NCI-H1048 (cell line): Measurements from ENCODE around the gene NGDN.
A peak's percentile ranks its signal among the peaks of the same experiment; 100 is the strongest.

Experiments used
- DNase-seq: peaks from one replicate; lab custom pipeline; 2025; lab: John Stamatoyannopoulos, UW

The NGDN gene

DNA sequence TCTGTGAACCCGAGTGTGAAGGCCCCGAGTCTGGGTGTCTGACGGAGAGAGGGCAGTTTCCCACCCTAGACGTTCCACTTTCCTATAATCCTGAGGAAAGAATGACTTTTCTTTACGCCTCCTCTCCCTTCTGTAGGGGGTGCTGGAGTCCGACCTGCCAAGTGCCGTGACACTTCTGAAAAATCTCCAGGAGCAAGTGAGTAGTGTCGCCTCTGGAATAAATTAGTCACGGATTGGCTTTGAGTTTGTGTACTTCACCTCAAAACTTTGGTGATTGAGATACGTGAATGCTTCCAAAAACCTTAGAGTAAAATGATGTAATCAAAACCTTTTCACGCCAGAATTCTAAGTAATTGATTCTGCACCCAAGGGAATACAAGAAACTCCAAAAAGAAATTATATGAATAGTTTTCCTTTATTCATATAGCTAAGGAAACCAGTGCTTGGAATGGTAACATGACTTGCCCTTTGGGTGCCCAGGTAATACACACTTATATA, 452 bp downstream of the NGDN start:
- DNase-seq: no peak

DNA sequence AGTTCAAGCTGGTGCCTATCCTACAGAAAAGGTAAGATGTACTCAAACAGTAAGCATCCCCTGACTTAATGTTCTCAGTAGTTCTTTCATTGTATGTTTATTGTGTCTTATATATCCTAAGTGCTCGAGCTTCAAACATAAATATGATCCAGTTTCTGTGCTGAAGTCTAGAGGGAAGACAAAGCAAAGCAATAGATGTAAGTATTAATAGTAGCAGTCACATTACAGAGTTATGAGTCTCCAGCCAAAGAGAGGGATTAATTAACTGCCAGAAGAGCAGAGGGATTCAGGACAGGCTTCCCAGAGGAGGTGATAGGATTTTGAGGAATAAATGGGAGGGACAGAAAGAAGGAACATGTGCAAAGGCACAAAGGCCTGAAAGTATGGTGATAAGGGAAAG, 1.4 kb downstream of the NGDN start:
- DNase-seq: no peak

DNA sequence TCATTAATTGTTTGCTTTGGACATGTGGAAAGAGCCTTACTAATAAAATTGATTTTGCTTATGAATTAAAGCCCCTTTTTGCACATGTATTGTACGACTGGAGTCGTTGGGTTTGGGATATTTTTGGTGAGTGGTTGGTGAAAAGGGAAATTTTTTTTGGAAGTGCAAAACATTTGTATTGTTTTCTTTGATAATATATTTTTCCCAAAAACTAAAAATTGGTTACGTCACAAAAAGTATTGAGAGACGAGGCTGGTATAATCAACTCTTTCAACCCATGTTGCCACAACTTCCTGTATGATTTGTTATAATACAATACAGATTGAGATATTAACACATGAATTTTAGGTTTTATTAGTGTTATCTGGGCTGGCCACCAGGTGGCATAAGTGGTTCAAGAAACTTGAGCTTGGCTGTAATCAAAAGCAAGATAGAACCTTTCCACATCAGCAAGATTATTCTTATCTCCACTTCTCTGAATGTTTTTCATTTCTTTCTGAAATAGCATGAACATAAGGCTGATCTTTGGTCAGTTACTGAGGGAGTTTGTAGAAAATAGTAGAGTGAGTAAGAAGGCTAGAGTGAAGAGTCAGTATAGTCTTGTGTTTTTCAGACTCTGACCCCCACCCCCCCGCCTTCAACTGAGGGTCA, 8.7 kb downstream of the NGDN start:
- DNase-seq: peak; percentile 56

DNA sequence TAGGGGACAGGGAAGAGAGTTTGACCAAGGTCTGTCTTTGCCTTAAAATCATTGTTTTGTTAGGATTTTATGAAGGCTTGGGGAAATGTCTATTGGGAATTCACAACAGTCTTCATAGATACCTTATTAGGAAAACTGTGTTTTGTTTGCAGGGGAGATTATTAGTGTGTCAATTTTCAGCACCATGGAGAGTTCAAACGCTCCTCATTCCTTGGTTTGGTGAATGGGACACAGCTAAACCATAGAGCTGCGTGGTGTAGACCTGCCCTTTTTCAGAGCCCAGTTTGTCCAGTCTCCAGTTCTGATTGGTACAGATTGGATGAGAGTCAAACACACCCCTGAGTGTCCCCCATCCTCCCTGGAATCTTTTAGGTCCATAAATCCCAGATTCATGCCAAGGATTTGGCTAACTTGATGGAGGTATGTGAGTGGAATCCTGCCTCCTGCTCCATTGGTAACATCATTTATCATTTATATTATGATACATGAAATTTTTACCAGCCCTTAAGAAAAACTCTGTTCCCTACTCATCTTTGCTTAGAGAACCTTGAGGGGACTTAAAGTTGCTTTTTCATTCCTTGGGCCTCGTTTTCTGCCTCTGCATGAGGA, 12.0 kb downstream of the NGDN start:
- peak; percentile 34 for DNase-seq

DNA sequence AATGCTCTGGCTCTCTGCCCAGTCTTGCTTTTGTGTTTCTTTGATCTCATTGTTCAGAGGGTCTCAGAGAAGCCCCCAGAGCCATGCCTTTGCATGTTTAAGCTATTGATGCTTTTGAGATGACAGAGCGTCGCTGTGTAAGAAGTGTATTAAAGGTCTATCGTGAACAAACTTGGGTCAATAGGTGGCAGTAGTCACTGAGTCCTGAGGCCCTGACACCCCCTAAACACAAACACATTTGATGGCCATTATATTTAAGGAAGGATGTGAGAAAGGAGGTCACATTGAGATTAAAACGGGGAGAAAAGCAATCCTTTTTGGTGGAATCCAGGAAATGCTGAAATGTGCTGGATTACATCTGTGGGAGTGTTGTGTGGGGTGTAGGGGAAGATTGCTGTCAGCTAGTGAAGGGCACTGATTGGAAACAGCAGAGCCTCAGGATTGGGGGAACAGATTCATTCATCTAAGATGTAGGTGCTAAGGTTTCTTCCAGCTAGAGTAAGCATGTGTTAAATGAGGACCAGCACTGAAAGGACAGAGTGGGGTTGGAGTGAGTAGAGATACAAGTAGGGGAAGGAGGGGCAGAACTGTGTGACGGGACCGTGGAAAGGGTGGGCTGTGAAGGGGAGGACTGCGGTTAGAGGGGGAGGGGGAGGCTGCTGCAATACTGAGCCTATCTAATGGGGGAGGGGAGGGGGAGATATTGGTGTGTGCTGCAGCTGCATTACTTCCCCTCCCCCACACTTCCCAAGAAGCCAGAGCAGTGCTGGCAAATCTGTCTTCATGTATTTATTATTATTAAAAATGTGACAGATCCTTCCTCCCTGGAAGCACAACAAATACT, 12.7 kb downstream of the NGDN start:
- no peak for DNase-seq

DNA sequence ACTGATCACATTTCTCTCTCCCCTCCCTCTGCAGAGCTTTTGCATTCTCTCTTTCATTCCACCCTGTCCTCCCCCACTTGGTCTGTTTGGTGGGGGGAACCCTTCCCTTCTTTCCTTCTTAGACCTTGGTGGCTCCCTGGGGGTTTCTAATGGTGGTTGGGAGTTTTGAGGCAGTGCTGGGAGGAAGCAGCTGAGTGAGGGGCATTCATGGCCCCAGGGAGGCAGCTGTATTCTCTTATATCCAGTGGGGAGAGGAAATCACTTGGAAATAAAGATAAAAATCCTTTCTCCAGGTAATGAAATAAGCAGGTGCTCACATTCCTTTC, 13.3 kb downstream of the NGDN start:
- DNase-seq: no peak

DNA sequence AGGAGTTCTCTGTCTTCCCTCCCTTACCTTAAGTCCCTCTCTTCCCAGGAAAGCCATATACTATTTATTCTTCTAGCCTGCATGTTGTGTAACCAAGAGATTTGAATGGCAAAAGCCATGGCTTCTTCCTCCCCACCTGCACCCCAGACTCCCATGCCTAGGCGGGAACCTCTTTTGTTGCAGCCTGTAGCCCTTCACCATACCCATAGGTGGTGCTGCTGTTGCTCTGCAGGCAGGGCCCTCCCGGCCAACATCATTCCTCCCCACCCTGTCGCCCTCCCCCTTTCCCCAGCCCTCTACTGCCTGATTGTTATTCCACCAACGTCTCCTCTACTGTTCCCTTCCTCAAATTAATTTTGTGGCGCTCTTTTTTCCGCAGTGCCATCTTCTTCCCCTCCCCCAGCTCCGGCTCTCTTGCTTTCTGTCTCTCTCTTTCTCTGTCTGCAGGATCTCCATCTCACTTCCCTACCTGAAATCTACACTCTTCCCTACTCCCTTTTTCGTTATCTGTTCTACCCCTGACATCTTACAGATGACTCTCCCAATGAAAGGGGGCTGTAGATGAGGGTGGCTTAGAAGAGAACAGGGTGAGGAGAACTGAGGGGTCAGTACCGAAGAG, 13.8 kb downstream of the NGDN start:
- no peak for DNase-seq

DNA sequence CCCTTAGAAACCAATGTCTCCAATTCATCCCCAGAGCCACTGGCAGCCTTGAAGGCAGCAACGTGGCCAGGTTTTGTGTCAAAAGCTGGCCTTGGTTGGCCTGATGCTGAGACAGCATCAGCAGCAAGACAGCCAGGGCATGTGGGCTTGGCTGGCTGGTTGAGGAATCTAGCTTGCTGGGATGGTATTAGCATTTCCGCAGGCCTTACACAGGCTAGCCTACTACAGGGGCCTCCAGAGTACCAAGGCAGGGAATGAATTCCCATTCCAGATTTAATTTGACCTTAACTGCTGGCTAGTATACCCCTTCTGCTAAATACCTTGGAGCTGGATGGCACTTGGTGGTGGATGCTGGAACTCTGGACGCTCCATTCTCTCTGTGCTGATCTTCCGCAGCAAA, 15.8 kb downstream of the NGDN start:
- DNase-seq: no peak

DNA sequence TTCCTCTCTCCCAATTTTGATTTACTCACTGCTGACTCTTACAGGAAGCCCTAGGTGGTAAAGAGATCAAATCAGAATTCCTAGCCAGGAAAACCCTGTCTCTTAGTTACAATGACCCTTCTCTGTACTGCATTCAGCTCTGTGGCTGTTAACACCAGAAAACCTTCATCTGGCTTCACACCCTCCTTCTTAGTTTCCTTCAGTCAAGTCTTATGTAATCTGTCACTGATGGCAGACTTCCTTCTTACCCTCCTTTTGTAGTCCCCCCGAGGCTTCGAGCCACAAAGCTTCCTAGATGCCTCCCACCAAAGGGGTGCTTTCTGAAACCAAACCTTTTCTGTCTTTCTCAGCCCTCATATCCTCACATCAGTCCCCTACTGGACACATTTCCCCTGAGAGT, 16.5 kb downstream of the NGDN start:
- DNase-seq: no peak

DNA sequence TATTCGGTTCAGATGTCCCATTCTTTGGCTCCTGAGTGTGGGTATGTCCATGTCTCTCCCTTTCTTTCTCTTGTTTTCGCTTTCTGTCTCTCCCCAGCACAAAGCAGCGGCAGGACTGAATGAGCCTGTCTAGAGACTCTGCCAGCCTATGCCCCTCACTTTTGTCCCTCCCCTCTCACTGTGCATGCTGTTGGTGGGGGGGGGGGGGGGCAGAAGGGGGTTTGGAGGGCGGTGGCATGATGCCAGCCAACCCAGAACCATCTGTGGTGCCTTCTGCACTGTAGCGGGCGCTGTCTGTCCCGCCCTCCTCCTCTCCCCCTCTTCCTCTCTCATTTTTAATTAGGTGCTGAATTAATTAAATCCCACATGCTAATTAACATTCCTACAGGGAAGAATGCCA, 17.7 kb downstream of the NGDN start:
- no peak for DNase-seq

DNA sequence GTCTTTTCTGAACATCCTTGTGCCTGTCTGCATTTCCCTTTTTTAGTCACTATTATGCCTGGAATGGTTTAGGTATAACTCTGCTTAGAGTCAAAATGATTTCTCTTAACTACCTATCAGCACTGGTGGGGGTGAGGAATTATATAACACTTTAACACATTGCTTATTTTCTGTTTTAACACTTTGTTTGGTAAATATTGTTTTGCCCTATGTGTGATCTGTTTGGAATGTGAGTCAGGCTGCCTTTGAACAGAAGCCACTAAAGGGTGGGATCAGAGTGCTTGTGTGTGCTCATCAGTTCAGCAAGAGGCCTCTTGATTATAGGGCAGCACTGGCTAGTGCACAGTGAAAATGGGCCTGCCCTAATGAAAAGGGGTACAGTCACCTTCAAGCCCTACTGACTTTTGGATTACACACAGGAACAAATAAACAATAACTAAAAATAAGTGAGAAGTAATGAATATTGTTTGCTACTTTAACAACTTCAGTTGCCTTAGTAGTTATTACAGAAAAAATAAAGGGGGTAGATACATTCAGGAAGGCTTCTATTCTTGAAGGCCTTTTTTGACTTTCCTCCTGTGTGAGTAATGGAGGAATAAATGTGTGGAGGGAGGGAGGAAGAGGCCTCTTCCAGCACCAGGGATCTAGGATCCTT, 23.2 kb downstream of the NGDN start:
- DNase-seq: no peak

DNA sequence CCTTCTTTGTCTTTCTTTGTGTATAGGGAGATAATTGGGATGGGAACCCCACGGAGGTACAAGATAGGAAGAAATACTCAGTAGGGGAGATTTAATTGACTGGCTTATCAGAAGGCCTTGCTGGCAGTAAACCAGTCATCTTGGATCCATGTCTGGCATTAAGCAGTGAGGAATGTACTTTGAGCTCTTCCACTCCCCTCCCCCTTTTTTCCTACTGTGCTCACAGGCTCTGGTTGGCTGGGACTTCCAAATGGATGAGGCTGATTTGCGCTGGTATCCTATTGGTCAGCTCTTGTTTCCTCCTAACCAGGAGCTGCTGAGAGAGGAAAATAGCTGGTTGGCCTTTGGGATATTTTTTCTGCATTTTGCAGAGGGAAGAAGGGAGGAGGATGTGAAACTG, 24.7 kb downstream of the NGDN start:
- DNase-seq: no peak

DNA sequence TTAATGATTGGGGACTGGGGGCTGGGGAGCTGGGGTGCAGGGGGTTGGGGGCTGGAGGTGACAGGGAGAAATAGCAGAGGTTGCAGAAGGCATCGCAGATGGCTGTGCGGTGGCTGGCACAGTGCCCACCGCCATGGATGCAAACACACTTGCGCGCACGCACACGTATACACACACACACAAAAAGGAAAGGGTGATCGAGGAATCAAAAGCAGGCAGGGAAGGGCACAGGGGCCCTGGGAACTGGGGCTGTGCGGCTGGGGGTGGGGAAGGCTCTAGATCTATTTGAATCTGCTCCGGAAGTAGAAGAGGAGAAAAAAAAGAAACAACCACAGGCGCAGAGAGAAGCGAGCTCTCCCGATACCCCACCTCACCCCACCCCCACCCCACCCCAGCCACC, 42.7 kb downstream of the NGDN start:
- DNase-seq: no peak

DNA sequence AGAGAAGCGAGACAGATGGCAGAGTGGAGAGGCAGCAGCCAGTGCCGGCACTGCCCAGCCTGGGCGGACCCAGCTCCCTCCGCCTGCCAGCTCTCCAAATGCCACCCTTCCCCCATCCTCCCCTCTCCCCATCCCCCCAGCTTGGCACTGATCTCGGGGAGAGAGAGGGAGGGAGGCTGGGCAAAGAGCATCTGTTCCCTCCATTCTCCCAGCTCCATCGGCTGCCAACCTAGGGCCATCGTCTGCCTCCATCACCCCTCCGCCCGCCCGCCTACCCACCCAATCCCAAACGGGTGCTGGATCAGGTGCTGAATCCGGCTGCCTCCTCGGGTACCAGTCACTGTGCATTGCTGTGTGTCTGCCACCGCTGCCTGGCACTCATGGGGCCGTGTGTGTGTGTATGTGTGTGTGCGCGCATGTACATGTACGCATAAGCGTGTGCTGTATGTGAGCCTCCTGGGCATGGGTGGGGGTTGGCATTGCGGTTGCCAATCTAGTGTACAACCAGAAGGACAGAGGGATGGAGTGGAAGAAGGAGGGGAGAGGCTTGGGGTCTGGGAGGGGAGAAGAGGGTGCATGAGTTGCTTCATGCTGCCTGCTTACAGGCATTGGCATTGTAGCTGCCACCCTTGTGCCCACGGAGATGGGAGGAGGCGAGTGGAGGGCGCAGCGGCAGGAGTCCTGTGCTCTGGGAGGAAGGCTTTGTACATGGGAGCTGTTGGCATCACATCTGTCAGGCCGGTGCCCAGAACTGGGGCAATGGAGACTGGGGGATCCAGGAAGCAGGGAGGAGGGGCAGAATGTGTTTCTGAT, 43.7 kb downstream of the NGDN start:
- no peak for DNase-seq

DNA sequence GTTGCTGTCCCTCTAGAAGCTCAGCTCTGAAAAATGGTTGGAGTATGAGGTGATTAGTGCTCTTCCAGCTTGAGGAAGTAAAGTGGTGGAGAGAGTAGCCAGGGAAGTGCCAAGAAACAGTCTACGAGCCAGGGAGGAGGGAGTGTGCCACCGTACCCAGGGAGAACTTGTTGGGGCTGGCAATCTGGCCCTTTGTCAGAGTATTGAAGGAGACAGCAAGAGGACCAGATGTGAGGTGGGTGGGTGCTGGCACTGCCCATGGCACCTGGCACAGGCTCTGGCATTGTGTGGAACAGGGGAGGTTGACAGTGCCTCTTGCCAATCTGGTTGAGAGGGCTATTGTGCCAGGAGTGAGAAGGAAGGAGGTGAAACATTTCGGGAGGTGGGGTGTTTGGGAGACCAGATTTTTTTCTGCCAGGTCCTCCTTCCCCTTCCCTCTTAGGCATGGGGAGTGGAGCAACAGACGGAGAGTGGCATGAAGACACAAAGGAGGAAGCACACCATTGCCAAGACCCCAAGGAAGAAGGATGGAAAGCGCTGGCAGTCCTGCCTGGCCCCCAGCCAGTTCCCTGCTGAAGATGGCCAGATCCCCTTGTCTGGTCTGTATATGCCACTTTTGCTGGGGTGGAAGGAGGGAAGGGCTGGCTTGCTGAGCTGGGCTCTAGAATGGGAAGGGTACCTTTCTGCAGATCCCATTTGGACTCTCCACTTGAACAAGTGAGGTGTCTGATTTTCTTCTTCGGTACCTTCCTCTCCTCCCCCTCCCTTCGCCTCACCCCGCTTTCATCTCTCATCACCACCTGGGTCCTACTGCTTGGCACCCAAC, 44.5 kb downstream of the NGDN start:
- no peak for DNase-seq

DNA sequence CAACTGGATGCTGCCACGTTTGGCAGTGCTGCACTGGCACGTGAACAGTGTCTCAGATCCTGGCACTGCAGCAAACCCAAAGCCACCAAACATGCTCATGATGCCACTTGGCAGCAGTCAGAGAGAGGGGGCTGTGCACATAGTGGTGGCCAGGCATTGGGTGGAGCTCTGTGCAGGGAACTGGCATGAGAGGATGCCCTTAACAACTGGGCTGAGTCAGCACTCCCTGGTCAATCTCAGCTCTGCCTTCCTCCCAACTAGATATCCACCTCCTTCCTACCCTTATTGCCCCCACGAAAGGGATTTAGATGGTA, 45.1 kb downstream of the NGDN start:
- DNase-seq: no peak

DNA sequence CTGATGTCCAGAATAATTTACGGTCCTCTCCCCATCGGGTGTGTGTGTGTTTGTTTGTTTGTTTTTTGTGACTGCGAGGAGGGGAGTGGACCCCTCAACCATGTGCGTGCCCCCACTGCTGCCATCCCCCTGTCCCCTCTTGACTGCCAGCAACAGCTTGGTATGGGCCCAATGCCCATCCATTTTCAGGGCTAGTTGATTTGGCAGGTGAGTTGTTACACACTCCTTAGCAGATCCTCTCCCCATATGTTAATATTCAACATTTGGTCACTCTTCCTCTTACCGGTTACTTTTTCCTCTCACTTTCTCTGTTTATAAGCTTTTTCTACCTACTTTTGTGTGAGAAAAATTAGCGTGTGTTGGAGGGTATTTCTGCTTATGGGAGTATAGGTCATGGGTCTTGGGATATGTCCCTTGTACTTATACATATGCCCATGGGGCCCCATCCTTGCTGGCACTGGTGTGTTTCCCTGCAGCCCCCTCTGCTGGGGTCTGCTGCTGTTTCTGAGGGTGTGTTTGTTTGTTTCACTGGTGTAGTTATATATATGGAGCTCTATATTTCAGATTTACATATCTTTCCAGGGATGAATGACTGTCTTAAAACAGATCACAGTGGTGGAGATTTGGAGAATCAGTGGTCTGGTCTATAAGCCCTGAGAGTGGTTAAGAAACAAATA, 48.3 kb downstream of the NGDN start:
- DNase-seq: no peak

DNA sequence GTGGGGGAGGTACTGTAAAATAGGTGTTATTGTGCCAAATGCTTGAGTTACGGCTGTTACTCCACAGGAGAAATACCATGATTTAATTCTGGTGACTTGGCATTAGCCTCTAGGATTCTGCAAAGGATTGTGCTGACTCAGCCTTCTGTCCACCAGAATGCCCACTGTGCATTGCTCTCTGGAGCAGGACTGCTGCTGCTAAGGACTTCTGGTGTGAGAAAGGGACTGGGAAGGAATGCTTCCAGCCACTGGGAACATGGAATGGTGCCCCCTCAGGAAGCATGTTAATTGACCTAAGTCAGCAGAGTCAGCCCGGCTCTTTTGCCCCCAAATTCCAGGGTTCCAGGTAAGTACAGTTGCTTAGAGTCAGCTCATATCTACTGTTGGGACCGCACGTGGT, 49.2 kb downstream of the NGDN start:
- DNase-seq: no peak

DNA sequence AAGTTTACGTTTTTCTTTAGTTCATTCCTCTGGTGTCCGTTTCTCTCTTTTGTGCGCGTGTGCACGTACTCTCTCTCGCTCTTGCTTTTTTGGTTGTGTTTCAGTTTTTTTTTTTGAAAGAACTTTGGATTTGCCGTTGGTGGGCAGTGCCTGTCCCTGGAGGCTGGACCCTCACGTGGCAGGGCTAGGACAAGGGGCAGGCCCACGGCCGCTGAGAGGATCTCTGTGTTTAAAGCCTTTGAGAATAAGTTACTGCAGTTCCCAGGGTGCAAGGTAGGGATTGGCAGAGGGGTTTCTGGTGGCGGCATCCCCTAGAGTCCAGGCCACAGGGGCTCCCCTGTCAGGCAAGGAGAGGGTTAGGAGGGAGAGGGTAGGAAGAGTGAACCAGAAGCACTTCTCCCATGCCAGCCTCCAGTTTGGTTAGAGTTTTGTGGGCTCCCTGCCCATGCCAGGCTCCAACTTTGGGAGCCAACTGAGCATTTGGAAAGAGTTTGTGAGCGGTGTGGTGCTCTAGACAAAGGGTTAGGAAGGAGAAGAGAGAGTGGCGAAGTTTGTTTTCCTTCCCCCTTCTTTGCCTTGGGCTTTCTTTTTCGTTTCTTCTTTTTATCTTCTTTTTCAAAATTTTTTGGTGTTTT, 51.5 kb downstream of the NGDN start:
- no peak for DNase-seq
